H9 (cell line): ENCODE data around the gene ABHD16A. TPM values are rescaled to one million over a fixed set of nuclear protein-coding genes. Genes with fewer than 3 reads are reported as not detected.

ENCODE experiments used
- DNase-seq: peaks from one replicate; pipeline ENCODE4 v3.0.0-alpha.2; 2017
- H2AFZ ChIP-seq: one replicate; pipeline ENCODE4 v1.6.1; 2013; ENCODE audit warnings: mild to moderate bottlenecking, low read length, control low read depth, moderate library complexity
- H2AK5ac ChIP-seq: 2 replicates; pipeline ENCODE4 v1.6.1; 2013; ENCODE audit warnings: low read length, control low read depth, mixed read lengths; ENCODE audit not compliant: insufficient read length
- H2BK120ac ChIP-seq: one replicate; pipeline ENCODE4 v1.6.1; 2013; ENCODE audit warnings: low read depth, mild to moderate bottlenecking, low read length, control low read depth, inconsistent platforms; ENCODE audit not compliant: poor library complexity, severe bottlenecking
- H2BK12ac ChIP-seq: 2 replicates; pipeline ENCODE4 v1.6.1; 2013; ENCODE audit warnings: low read length, control low read depth, mixed read lengths, low read depth; ENCODE audit not compliant: insufficient read length
- H2BK15ac ChIP-seq: 2 replicates; pipeline ENCODE4 v1.6.1; 2013; ENCODE audit warnings: low read depth, low read length, control low read depth
- H2BK20ac ChIP-seq: one replicate; pipeline ENCODE4 v1.6.1; 2013; ENCODE audit warnings: low read depth, mild to moderate bottlenecking, low read length, control low read depth, inconsistent platforms; ENCODE audit not compliant: poor library complexity, severe bottlenecking
- H2BK5ac ChIP-seq: 2 replicates; pipeline ENCODE4 v1.6.1; 2013; ENCODE audit warnings: low read length, control low read depth, mixed read lengths; ENCODE audit not compliant: insufficient read length
- H3K14ac ChIP-seq: 2 replicates; pipeline ENCODE4 v1.6.1; 2013; ENCODE audit warnings: low read length, control low read depth; ENCODE audit not compliant: insufficient read depth
- H3K18ac ChIP-seq: 2 replicates; pipeline ENCODE4 v1.6.1; 2013; ENCODE audit warnings: low read depth, mild to moderate bottlenecking, mixed read lengths, low read length, control low read depth; ENCODE audit not compliant: insufficient read length
- H3K23ac ChIP-seq: 2 replicates; pipeline ENCODE4 v1.6.1; 2013; ENCODE audit warnings: low read length, control low read depth, mixed read lengths, low read depth; ENCODE audit not compliant: insufficient read length
- H3K23me2 ChIP-seq: 2 replicates; pipeline ENCODE4 v1.6.1; 2013; ENCODE audit warnings: low read depth, mild to moderate bottlenecking, mixed read lengths, low read length, control low read depth; ENCODE audit not compliant: insufficient read length, poor library complexity, severe bottlenecking
- H3K27ac ChIP-seq: 2 replicates; pipeline ENCODE4 v1.5.1; 2013; ENCODE audit warnings: low read length, control low read depth, mixed read lengths, low read depth; ENCODE audit not compliant: insufficient read length
- H3K27me3 ChIP-seq: 2 replicates; pipeline ENCODE4 v1.6.1; 2013; ENCODE audit warnings: low read length, control low read depth, inconsistent platforms; ENCODE audit not compliant: insufficient read depth
- H3K4ac ChIP-seq: 2 replicates; pipeline ENCODE4 v1.6.1; 2013; ENCODE audit warnings: low read depth, mild to moderate bottlenecking, control low read depth, inconsistent platforms, low read length, moderate library complexity
- H3K4me1 ChIP-seq: 2 replicates; pipeline ENCODE4 v1.6.1; 2013; ENCODE audit warnings: low read length, control low read depth, inconsistent platforms; ENCODE audit not compliant: insufficient read depth
- H3K4me2 ChIP-seq: 2 replicates; pipeline ENCODE4 v1.6.1; 2013; ENCODE audit warnings: low read length, control low read depth, mixed read lengths; ENCODE audit not compliant: insufficient read length, insufficient read depth
- H3K56ac ChIP-seq: 2 replicates; pipeline ENCODE4 v1.6.1; 2013; ENCODE audit warnings: low read depth, mild to moderate bottlenecking, mixed read lengths, low read length, control low read depth; ENCODE audit not compliant: insufficient read length
- H3K79me1 ChIP-seq: 2 replicates; pipeline ENCODE4 v1.6.1; 2013; ENCODE audit warnings: low read depth, mild to moderate bottlenecking, moderate library complexity, low read length, control low read depth, inconsistent platforms; ENCODE audit not compliant: insufficient read depth, poor library complexity, severe bottlenecking
- H3K79me2 ChIP-seq: 2 replicates; pipeline ENCODE4 v1.6.1; 2013; ENCODE audit warnings: low read length, control low read depth, inconsistent platforms; ENCODE audit not compliant: insufficient read depth
- H3K9ac ChIP-seq: 2 replicates; pipeline ENCODE4 v1.6.1; 2013; ENCODE audit warnings: low read length, control low read depth, mixed read lengths; ENCODE audit not compliant: insufficient read length; ENCODE audit errors: extremely low read depth
- H3K9me3 ChIP-seq: one replicate; pipeline ENCODE4 v1.6.1; 2013; ENCODE audit warnings: low read depth, low read length, inconsistent platforms; ENCODE audit not compliant: control insufficient read depth
- H3T11ph ChIP-seq: one replicate; pipeline ENCODE4 v1.6.1; 2013; ENCODE audit warnings: mild to moderate bottlenecking, low read length, control low read depth, inconsistent platforms
- H4K20me1 ChIP-seq: one replicate; pipeline ENCODE4 v1.6.1; 2013; ENCODE audit not compliant: control insufficient read depth, insufficient read length, insufficient read depth
- H4K5ac ChIP-seq: 2 replicates; pipeline ENCODE4 v1.6.1; 2013; ENCODE audit warnings: low read depth, mild to moderate bottlenecking, mixed read lengths, low read length, control low read depth; ENCODE audit not compliant: insufficient read length
- H4K8ac ChIP-seq: replicated peaks from 2 replicates; pipeline ENCODE4 v1.6.1; 2013; ENCODE audit warnings: low read length, control low read depth, mixed read lengths, low read depth; ENCODE audit not compliant: insufficient read length
- H4K91ac ChIP-seq: 2 replicates; pipeline ENCODE4 v1.6.1; 2013; ENCODE audit warnings: low read depth, mild to moderate bottlenecking, moderate library complexity, mixed read lengths, low read length, control low read depth; ENCODE audit not compliant: insufficient read length
- H3K27ac Mint-ChIP-seq, 3 experiments: 2 replicates in 2 of 3; 3 replicates in 1 of 3; pipeline ENCODE4 v1.8.0; 2020 to 2021; ENCODE audit warnings: mixed read lengths in 3 of 3, mild to moderate bottlenecking in 1 of 3, moderate library complexity in 1 of 3
- H3K27me3 Mint-ChIP-seq: 2 replicates; pipeline ENCODE4 v1.8.0; 2021; ENCODE audit warnings: low read depth, mild to moderate bottlenecking, moderate library complexity, mixed read lengths
- H3K36me3 Mint-ChIP-seq, 3 experiments: 2 replicates in 2 of 3; 3 replicates in 1 of 3; pipeline ENCODE4 v1.8.0; 2020 to 2021; ENCODE audit warnings: low read depth in 3 of 3, mixed read lengths in 3 of 3; ENCODE audit not compliant: insufficient read depth in 1 of 3
- H3K4me1 Mint-ChIP-seq, 2 experiments: 2 replicates each; pipeline ENCODE4 v1.8.0; 2020; ENCODE audit warnings: mixed read lengths in 2 of 2
- H3K4me3 Mint-ChIP-seq, 2 experiments: 2 replicates in 1 of 2; 3 replicates in 1 of 2; pipeline ENCODE4 v1.8.0; 2020 to 2021; ENCODE audit warnings: mild to moderate bottlenecking in 2 of 2, mixed read lengths in 2 of 2, moderate library complexity in 1 of 2
- H3K9me3 Mint-ChIP-seq, 2 experiments: 2 replicates in 1 of 2; 3 replicates in 1 of 2; pipeline ENCODE4 v1.8.0; 2020; ENCODE audit warnings: mild to moderate bottlenecking in 2 of 2, mixed read lengths in 2 of 2, moderate library complexity in 1 of 2
- WGBS: extraction: QIAGEN DNeasy Blood & Tissue Kit; methylation state at CpG from one replicate; pipeline ENCODE4 v1.1.7; 2013; ENCODE audit warnings: missing lambda C conversion rate, low lambda C conversion rate, mixed read lengths; ENCODE audit not compliant: insufficient read length; ENCODE audit errors: extremely low coverage; 5-methylcytosine and 5-hydroxymethylcytosine counted together
- total RNA-seq: library from RNA; stranded (reverse); gene quantifications from 2 replicates; pipeline ENCODE4 v1.2.1, GENCODE V29; 2021
- TF ChIP-seq, protein P1 (sequence below): fragments of 200-600 bp; sonication (generic); conservative IDR thresholded peaks from 3 replicates; pipeline ENCODE4 v1.8.0; 2021; ENCODE audit warnings: antibody characterized with exemption, mild to moderate bottlenecking

The ABHD16A gene
- total RNA-seq, 1 experiment from 2014 or later, result 34.4 TPM

- Histone ChIP-seq H2AFZ (no peak within 1 kb of the TSS), H3K14ac (no peak within 1 kb of the TSS), H3K79me2 (peaks cover 9% of the 10 kb centered on the region; the same call in 1 of the 2 replicates), H2BK12ac (no peak within 1 kb of the TSS), H3T11ph (no peak within 1 kb of the TSS), H3K79me1 (peaks cover 16% of the 10 kb centered on the region), H4K5ac (no peak within 1 kb of the TSS), H3K4me2 (no peak within 1 kb of the TSS), H3K27ac (no peak within 1 kb of the TSS), H2BK5ac (no peak within 1 kb of the TSS), H4K8ac (no peak within 1 kb of the TSS), H3K23ac (no peak within 1 kb of the TSS), H3K18ac (no peak within 1 kb of the TSS), H3K56ac (no peak within 1 kb of the TSS), H2BK20ac (no peak within 1 kb of the TSS), H4K91ac (no peak within 1 kb of the TSS), H3K4me1 (no peaks in the 10 kb centered on the region), H3K9me3 (no peaks in the 10 kb centered on the region), H3K27me3 (no peaks in the 10 kb centered on the region), H2BK120ac (no peak within 1 kb of the TSS), H2AK5ac (no peak within 1 kb of the TSS), H3K23me2 (peaks cover 18% of the 10 kb centered on the region), H3K9ac (no peak within 1 kb of the TSS), H2BK15ac (no peak within 1 kb of the TSS), H4K20me1 (no peaks in the 10 kb centered on the region), H3K4ac (no peak within 1 kb of the TSS)
- H3K9me3 Mint-ChIP-seq, result no peaks in the 10 kb centered on the region
- peaks cover 6 to 28% (median 23%) of the 10 kb centered on the region in 3 experiments; a peak in 6 of 7 replicates for H3K36me3 Mint-ChIP-seq
- no peaks in the 10 kb centered on the region; the same call in 1 of the 2 replicates for H3K27me3 Mint-ChIP-seq
- peaks cover 19 to 34% of the 10 kb centered on the region in 2 experiments for H3K4me1 Mint-ChIP-seq
- peak within 1 kb of the TSS in 2 of 3 experiments; percentile 2 to 38; a peak in 2 of 7 replicates for H3K27ac Mint-ChIP-seq
- DNase-seq, result no peak
- no CpG with 5 or more reads among the region's 8 CpGs for WGBS
- H3K4me3 Mint-ChIP-seq, result peak within 1 kb of the TSS in 1 of 2 experiments; percentile 44; a peak in 3 of 5 replicates
- TF ChIP-seq, protein P1, sequence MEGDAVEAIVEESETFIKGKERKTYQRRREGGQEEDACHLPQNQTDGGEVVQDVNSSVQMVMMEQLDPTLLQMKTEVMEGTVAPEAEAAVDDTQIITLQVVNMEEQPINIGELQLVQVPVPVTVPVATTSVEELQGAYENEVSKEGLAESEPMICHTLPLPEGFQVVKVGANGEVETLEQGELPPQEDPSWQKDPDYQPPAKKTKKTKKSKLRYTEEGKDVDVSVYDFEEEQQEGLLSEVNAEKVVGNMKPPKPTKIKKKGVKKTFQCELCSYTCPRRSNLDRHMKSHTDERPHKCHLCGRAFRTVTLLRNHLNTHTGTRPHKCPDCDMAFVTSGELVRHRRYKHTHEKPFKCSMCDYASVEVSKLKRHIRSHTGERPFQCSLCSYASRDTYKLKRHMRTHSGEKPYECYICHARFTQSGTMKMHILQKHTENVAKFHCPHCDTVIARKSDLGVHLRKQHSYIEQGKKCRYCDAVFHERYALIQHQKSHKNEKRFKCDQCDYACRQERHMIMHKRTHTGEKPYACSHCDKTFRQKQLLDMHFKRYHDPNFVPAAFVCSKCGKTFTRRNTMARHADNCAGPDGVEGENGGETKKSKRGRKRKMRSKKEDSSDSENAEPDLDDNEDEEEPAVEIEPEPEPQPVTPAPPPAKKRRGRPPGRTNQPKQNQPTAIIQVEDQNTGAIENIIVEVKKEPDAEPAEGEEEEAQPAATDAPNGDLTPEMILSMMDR, result no peak
These were observed 47.5 kb downstream of the ABHD16A start, which contains the start of gene APOM for GRCh38 chr6:31655349-31656237. Gene APOM, plus strand, starts transcription at chr6:31655894. Its CDS starts 73 bp downstream, at chr6:31655967.
